Esophagus squamous epithelium (tissue), 5 donors: ENCODE results near the gene RGS13. TPM values are rescaled to one million over a fixed set of nuclear protein-coding genes. Genes with fewer than 3 reads are reported as not detected.

Experiments used
- DNase-seq: peaks from one replicate; lab custom pipeline; 2025; lab: John Stamatoyannopoulos, UW
- H3K27ac ChIP-seq, 4 donors: fragments of 200-600 bp; sonication (generic); one replicate each; pipeline ENCODE4 v1.5.1; 2016 to 2019; ENCODE audit warnings: mild to moderate bottlenecking in 1 of 4
- H3K27me3 ChIP-seq, 4 donors: fragments of 200-600 bp; sonication (generic); 1 replicate in 3 of 4; 2 replicates in 1 of 4; pipeline versions ENCODE4 v1.5.1 to v1.6.0; 2017 to 2021; ENCODE audit warnings: antibody characterized with exemption in 1 of 4
- H3K36me3 ChIP-seq, 3 donors: fragments of 200-600 bp; sonication (generic); one replicate each; pipeline ENCODE4 v1.5.1; 2016 to 2019
- H3K4me1 ChIP-seq, 3 donors: fragments of 200-600 bp; sonication (generic); one replicate each; pipeline ENCODE4 v1.5.1; 2017 to 2019
- H3K4me3 ChIP-seq, 4 donors: fragments of 200-600 bp; sonication (generic); 1 replicate in 3 of 4; 2 replicates in 1 of 4; pipeline ENCODE4 v1.5.1; 2016 to 2019; ENCODE audit warnings: mild to moderate bottlenecking in 2 of 4, moderate library complexity in 1 of 4
- H3K9me3 ChIP-seq, 3 donors: fragments of 200-600 bp; sonication (generic); one replicate each; pipeline ENCODE4 v1.5.1; 2016 to 2019
- CTCF ChIP-seq, 6 experiments: fragments of 450-650 bp in 4 of 6; fragments of 200-600 bp in 2 of 6; sonication (generic) in 2 of 6; IDR thresholded peaks; one replicate each; pipeline ENCODE4 v1.5.1; 2016 to 2019; ENCODE audit warnings: antibody characterized with exemption in 6 of 6, mild to moderate bottlenecking in 4 of 6, moderate library complexity in 4 of 6
- POLR2A ChIP-seq, 4 donors: fragments of 450-650 bp; IDR thresholded peaks; one replicate each; pipeline ENCODE4 v1.6.1; 2017; ENCODE audit warnings: antibody characterized with exemption in 4 of 4, mild to moderate bottlenecking in 4 of 4, moderate library complexity in 3 of 4
- WGBS, 2 donors: methylation state at CpG; one replicate each; pipeline ENCODE4 v1.1.5; 2018; 5-methylcytosine and 5-hydroxymethylcytosine counted together
- intact Hi-C: fragments of 100-400 bp; cut with DNase I; formaldehyde crosslinking; loops from one replicate; pipeline ENCODE4 v1.15.0; 2022
- total RNA-seq, 4 donors: library from RNA; depleted of rRNA; stranded (reverse); fragments of >200 nt; gene quantifications; one replicate each; pipeline ENCODE4 v1.1.0, GENCODE V29; 2016
- donor health status: DM: yes; HTN: yes; CAD: no.

RGS13 gene
- total RNA-seq, 4 donors from 2014 or later: 0.06 to 2.9 TPM; not detected in 2

DNA sequence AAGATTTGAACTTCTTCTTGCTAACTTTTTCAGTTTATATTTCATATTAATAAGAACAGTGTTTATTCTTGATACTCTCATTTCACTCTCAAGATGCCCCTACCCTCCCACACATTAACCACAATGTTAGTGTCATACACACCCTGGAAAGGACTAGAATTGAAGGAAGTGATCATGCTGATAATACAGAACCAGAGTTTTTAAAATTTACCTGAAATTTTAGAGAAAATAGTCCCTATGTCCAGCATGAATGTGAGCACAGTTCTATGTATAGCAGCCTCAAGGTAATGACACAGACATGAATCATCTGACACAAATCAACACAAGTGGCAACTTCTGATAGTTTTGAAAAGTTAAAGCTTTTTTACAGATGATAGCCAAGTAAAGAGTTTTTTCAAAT lies 34.4 kb upstream of the RGS13 start:
- no peak for DNase-seq
- intact Hi-C loops: no loop called here
- H3K36me3 ChIP-seq: no peaks in the 10 kb centered on the region
- TF ChIP-seq CTCF (IDR thresholded peaks at IDR 0.05): no peak
- TF ChIP-seq POLR2A (IDR thresholded peaks at IDR 0.05): no peak
- no peak overlapping the region for H3K27ac ChIP-seq
- H3K9me3 ChIP-seq: no peaks in the 10 kb centered on the region
- H3K4me1 ChIP-seq: no peaks in the 10 kb centered on the region
- no peaks in the 10 kb centered on the region for H3K27me3 ChIP-seq
- no peak overlapping the region for H3K4me3 ChIP-seq

DNA sequence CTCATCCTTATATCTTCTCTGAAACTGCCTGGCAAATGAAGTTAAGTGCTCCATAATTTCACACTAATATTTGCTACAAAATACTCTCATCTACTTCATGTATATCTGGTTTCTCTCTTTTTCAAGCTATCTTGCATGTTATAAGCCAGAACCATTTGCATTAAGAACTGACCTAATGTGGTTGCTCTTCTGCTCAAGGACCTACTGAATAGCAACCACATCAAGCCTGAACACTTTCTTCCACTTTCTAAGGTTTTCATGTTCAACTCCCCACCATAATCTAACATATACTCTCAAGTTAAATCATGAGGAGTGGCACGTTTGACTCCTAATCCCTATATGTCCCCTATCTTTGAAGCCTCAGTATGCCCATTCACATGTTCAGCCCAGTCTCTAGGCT lies 33.2 kb upstream of the RGS13 start:
- Histone ChIP-seq H3K4me3 (no peak overlapping the region), H3K27me3 (no peaks in the 10 kb centered on the region), H3K27ac (no peak overlapping the region), H3K9me3 (no peaks in the 10 kb centered on the region), H3K36me3 (no peaks in the 10 kb centered on the region), H3K4me1 (no peaks in the 10 kb centered on the region)
- no peak for TF ChIP-seq POLR2A (IDR thresholded peaks at IDR 0.05)
- no peak for TF ChIP-seq CTCF (IDR thresholded peaks at IDR 0.05)
- no peak for DNase-seq
- intact Hi-C loops: no loop called here
- WGBS, 2 donors: 64 to 68% methylated on average over 1 of the region's 1 CpG

DNA sequence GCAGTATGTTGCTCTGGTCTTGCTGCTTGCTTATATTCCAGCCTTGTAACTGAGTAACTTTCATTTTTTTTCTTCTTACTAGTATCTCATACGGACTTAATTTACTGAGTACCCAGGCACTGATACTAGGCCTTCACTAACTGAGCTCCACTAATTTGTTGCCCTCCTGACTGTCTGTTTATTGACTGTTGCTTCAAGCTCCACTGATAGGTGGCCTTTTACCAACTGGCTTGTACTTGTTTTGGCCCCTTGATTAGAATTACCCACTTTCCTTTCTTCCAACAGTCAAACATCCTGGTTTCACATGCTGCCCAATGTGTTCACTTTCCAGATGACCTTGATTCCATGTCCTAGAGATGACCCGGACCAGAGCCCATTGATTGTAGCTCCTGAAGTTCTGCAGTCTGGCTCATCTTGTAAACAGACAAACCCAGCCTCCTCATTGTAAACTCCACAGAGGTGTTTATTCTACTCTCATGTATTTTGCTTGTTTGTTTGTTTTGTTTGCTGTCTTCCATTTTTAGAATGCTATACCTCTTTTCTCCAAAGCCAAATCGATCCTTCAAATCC lies 32.6 kb upstream of the RGS13 start:
- 70 to 75% methylated on average over 3 of the region's 3 CpGs for WGBS, 2 donors
- H3K27ac ChIP-seq: no peak overlapping the region
- H3K27me3 ChIP-seq: no peaks in the 10 kb centered on the region
- no peaks in the 10 kb centered on the region for H3K9me3 ChIP-seq
- H3K4me3 ChIP-seq: no peak overlapping the region
- H3K4me1 ChIP-seq: no peaks in the 10 kb centered on the region
- H3K36me3 ChIP-seq: no peaks in the 10 kb centered on the region
- no peak for DNase-seq
- intact Hi-C loops: no loop called here
- TF ChIP-seq CTCF (IDR thresholded peaks at IDR 0.05): no peak
- TF ChIP-seq POLR2A (IDR thresholded peaks at IDR 0.05): no peak

DNA sequence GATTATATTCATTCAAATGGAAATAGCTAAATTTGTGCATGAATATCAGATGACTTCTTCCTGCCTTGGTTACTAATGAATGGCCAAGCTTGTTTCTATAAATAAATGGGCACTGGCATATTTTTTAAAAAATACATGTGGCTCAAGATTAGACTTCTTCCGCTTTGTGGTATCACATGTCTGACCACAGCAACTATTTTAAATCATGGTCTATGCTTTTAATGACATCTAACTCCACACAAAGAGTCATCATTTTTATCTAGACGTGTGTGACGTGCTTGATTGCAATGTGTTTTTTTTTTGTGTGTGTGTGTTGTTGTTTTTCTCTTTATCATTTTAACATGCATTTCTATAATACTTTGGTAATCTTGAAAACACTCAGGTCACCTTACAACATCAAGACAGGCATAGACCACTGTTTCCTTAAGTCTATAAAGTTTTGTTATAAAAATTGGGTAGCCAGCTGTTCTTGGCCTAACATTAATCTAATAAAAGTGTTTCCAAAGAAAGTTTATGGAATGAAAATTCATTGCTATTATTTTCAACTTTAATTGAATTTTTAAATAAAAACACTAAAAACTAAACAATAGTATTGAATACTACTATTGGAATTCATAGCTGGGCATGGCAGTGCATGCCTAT lies 30.8 kb upstream of the RGS13 start:
- DNase-seq: no peak
- Histone ChIP-seq H3K36me3 (no peaks in the 10 kb centered on the region), H3K4me3 (no peak overlapping the region), H3K9me3 (no peaks in the 10 kb centered on the region), H3K4me1 (no peaks in the 10 kb centered on the region), H3K27ac (no peak overlapping the region), H3K27me3 (no peaks in the 10 kb centered on the region)
- 84 to 88% methylated on average over 3 of the region's 3 CpGs for WGBS, 2 donors
- intact Hi-C loops: loop anchor here (5.0 kb wide), 1 partner anchor 128 kb away; no protein-coding TSS in a partner anchor
- no peak for TF ChIP-seq POLR2A (IDR thresholded peaks at IDR 0.05)
- TF ChIP-seq CTCF (IDR thresholded peaks at IDR 0.05): no peak

- no peaks in the 10 kb centered on the region for H3K36me3 ChIP-seq
- intact Hi-C loops: loop anchor here (5.0 kb wide), 1 partner anchor 131 kb away; no protein-coding TSS in a partner anchor
- 48 to 81% methylated on average over 2 of the region's 2 CpGs for WGBS, 2 donors
- H3K4me3 ChIP-seq: no peak overlapping the region
- TF ChIP-seq POLR2A (IDR thresholded peaks at IDR 0.05) (no peak), CTCF (IDR thresholded peaks at IDR 0.05) (no peak)
- H3K27ac ChIP-seq: no peak overlapping the region
- no peaks in the 10 kb centered on the region for H3K27me3 ChIP-seq
- H3K9me3 ChIP-seq: no peaks in the 10 kb centered on the region
- no peaks in the 10 kb centered on the region for H3K4me1 ChIP-seq
- DNase-seq: no peak
These were observed 27.3 kb upstream of the RGS13 start for GRCh38 chr1:192608671-192609070.
